ENCODE measurements around the gene CCL28. TPM values are rescaled to one million over a fixed set of nuclear protein-coding genes. Genes with fewer than 3 reads are reported as not detected.

Gene CCL28
- total RNA-seq, 4 donors from 2014 or later: 17.1 to 115 (median 86.4) TPM

DNA sequence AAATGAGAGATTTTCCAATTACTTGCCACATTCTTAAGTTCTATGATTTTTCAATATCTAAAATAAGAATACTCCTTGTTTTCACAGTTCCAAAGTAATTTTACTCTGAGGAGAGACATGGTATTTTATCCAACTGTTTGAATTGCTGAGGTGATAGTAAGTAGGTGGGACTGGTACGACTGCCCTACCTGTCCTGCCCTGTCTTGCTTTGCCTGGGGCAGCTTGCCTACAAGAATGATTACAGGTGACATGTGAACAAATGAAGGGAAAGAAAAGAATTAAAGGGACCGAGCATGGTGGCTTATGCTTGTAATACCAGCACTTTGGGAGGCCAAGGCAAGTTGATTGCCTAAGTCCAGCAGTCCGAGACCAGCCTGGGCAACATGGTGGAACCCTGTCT, 57.4 kb downstream of the CCL28 start:
- TF ChIP-seq POLR2A (IDR thresholded peaks at IDR 0.05) (no peak), POLR2AphosphoS5 (IDR thresholded peaks at IDR 0.05) (no peak), EP300 (IDR thresholded peaks at IDR 0.05; ENCODE audit: low read depth) (no peak)
- TF ChIP-seq, protein P1, sequence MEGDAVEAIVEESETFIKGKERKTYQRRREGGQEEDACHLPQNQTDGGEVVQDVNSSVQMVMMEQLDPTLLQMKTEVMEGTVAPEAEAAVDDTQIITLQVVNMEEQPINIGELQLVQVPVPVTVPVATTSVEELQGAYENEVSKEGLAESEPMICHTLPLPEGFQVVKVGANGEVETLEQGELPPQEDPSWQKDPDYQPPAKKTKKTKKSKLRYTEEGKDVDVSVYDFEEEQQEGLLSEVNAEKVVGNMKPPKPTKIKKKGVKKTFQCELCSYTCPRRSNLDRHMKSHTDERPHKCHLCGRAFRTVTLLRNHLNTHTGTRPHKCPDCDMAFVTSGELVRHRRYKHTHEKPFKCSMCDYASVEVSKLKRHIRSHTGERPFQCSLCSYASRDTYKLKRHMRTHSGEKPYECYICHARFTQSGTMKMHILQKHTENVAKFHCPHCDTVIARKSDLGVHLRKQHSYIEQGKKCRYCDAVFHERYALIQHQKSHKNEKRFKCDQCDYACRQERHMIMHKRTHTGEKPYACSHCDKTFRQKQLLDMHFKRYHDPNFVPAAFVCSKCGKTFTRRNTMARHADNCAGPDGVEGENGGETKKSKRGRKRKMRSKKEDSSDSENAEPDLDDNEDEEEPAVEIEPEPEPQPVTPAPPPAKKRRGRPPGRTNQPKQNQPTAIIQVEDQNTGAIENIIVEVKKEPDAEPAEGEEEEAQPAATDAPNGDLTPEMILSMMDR (IDR thresholded peaks at IDR 0.05): no peak
- no peak for DNase-seq
- WGBS, 2 donors (ENCODE audit: low coverage in 1 of 2): 74 to 91% methylated on average over 3 of the region's 3 CpGs
- no peak overlapping the region for H3K4me3 ChIP-seq
- no peak overlapping the region for H3K27ac ChIP-seq
- H3K27me3 ChIP-seq: no peaks in the 10 kb centered on the region
- H3K9me3 ChIP-seq: peaks cover 2% of the 10 kb centered on the region in 2 donors
- H3K4me1 ChIP-seq: no peaks in the 10 kb centered on the region
- no peaks in the 10 kb centered on the region for H3K36me3 ChIP-seq
- intact Hi-C loops (cut with DNase I; ENCODE audit: low total_unique reads) (no loop called here), in situ Hi-C loops (cut with MboI; ENCODE audit: low pct_ligation_motif_present in 1 of 4, low pct_unique_long_range_greater_than_20kb in 1 of 4, low sequenced_read_pairs in 3 of 4) (no loop called here)

DNA sequence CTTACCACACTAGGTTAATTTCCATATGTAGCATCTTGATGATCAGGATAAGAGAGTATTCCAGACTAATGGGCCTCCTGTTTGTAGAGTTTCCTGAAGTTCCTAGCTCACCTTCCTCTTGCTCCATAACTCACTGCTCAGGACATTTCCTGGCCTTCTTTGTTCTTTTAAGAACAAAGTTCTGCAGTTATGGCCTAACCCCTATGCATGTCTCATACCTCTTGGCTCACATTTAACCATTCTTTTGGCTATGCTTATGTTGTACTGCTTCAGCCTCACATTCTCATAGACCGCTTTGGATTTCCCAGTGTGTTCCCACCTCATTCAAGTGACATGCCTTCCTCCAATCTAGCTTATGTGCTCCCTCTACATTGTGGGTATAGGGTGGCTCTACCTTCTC, 58.5 kb downstream of the CCL28 start:
- in situ Hi-C loops (cut with MboI; ENCODE audit: low pct_ligation_motif_present in 1 of 4, low pct_unique_long_range_greater_than_20kb in 1 of 4, low sequenced_read_pairs in 3 of 4): no loop called here
- no peaks in the 10 kb centered on the region for H3K27me3 ChIP-seq
- H3K27ac ChIP-seq: no peak overlapping the region
- H3K36me3 ChIP-seq: no peaks in the 10 kb centered on the region
- H3K4me1 ChIP-seq: no peaks in the 10 kb centered on the region
- intact Hi-C loops (cut with DNase I; ENCODE audit: low total_unique reads): no loop called here
- WGBS, 2 donors (ENCODE audit: low coverage in 1 of 2): 100% methylated on average over 1 of the region's 1 CpG
- TF ChIP-seq POLR2AphosphoS5 (IDR thresholded peaks at IDR 0.05) (no peak), POLR2A (IDR thresholded peaks at IDR 0.05) (no peak), EP300 (IDR thresholded peaks at IDR 0.05; ENCODE audit: low read depth) (no peak)
- TF ChIP-seq, protein P1 (IDR thresholded peaks at IDR 0.05): no peak
- no peaks in the 10 kb centered on the region for H3K9me3 ChIP-seq
- DNase-seq: no peak
- H3K4me3 ChIP-seq: no peak overlapping the region

DNA sequence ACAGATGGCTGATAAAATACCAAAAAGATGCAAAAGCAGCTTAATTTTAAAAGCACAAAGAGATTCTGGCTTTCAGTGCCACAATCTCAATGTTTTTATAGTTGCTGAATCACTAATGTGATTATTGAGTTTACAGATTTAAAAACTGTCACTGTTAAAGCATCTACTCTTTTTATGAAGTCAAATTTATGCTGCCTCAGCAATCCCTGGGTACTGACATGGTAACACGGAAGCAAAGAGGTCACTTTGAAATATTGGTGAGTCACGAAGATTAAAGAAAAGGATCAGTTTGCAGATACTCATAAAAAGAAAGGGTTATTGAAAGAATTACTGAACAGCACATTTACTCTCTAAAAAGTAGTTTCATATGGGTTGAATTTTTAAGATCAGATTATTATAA, 59.3 kb downstream of the CCL28 start:
- Histone ChIP-seq H3K4me3 (no peak overlapping the region), H3K36me3 (no peaks in the 10 kb centered on the region), H3K9me3 (no peaks in the 10 kb centered on the region), H3K27ac (no peak overlapping the region), H3K27me3 (no peaks in the 10 kb centered on the region), H3K4me1 (no peaks in the 10 kb centered on the region)
- TF ChIP-seq POLR2A (IDR thresholded peaks at IDR 0.05): no peak
- TF ChIP-seq EP300 (IDR thresholded peaks at IDR 0.05; ENCODE audit: low read depth): no peak
- TF ChIP-seq, protein P1 (IDR thresholded peaks at IDR 0.05): no peak
- TF ChIP-seq POLR2AphosphoS5 (IDR thresholded peaks at IDR 0.05): no peak
- 65 to 78% methylated on average over 2 of the region's 2 CpGs for WGBS, 2 donors (ENCODE audit: low coverage in 1 of 2)
- in situ Hi-C loops (cut with MboI; ENCODE audit: low pct_ligation_motif_present in 1 of 4, low pct_unique_long_range_greater_than_20kb in 1 of 4, low sequenced_read_pairs in 3 of 4) (no loop called here), intact Hi-C loops (cut with DNase I; ENCODE audit: low total_unique reads) (no loop called here)
- no peak for DNase-seq

DNA sequence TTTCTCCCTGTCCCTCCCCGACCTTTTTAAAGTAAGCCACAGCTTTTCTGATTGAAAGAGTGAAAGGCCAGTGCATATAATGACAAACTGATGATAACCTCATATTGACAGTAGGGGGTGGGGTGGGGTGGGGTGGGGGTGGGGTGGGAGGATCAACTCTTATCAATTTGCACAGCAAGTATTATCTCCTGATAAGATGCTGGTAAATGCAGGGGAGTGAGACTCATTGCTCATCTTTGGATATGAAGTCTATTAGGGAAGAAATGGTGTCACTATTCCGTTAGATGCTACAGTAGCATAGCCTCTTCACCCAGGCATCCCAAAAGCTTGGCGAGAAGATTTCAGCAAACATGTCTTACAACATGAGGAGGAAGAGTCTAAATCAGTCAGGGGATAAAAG, 60.1 kb downstream of the CCL28 start:
- Histone ChIP-seq H3K4me3 (no peak overlapping the region), H3K4me1 (no peaks in the 10 kb centered on the region), H3K27ac (no peak overlapping the region), H3K9me3 (no peaks in the 10 kb centered on the region), H3K27me3 (no peaks in the 10 kb centered on the region), H3K36me3 (no peaks in the 10 kb centered on the region)
- TF ChIP-seq POLR2AphosphoS5 (IDR thresholded peaks at IDR 0.05) (no peak), POLR2A (IDR thresholded peaks at IDR 0.05) (no peak), EP300 (IDR thresholded peaks at IDR 0.05; ENCODE audit: low read depth) (no peak)
- TF ChIP-seq, protein P1 (IDR thresholded peaks at IDR 0.05): no peak
- intact Hi-C loops (cut with DNase I; ENCODE audit: low total_unique reads) (no loop called here), in situ Hi-C loops (cut with MboI; ENCODE audit: low pct_ligation_motif_present in 1 of 4, low pct_unique_long_range_greater_than_20kb in 1 of 4, low sequenced_read_pairs in 3 of 4) (no loop called here)
- WGBS, 2 donors (ENCODE audit: low coverage in 1 of 2): 69 to 85% methylated on average over 2 to 3 of the region's 3 CpGs
- DNase-seq: no peak

All from transverse colon (tissue), 4 donors.